ENCODE data around the gene KIF12. TPM values are rescaled to one million over a fixed set of nuclear protein-coding genes. Genes with fewer than 3 reads are reported as not detected.

Gene KIF12
- total and polyA plus RNA-seq, 2 of the 13 experiments (the other 11 are each of a cell fraction or from before 2014, with no cell fraction given) = 1.8 to 12.5 TPM

DNA sequence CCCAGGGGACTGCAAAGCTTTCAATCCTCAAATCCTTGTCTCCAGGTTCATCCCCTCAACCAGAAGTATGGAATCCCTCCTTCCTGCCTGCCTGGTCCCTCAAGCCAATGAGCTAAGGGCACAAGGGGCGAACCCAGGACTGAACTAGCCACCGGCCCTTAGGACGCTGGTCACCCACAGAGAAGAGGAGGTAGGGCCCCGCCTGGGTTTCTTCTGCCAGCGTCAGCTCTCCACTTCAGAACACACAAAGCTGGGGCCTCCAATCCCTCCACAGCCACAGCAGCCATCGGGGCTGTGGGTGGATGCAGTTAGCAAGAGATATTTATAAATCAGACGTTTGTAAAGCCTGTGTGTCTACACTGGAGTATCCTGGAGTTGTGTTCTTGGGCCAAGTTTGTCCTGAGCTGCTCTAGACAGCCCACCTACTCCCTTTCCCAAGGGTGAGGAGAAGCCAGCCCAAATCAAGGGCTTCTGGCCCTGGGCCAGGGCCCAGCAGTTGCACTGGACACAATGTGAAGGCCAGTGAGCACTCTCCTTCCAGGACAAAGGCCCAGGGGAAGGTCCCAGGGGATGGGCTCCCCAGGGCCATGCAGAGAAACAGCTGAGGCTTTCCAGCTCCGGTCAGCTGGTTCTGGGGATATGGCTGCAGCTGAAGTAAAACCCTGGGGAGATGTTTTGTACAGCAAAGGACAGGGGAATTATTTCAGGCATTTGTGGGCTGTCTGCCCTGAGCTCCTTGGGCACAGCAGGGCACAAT is 39.9 kb downstream of the KIF12 start (continued):
- TF ChIP-seq SALL1 (CRISPR knock-in tag; IDR thresholded peaks at IDR 0.05) (no peak), ZNF773 (CRISPR knock-in tag; IDR thresholded peaks at IDR 0.05; ENCODE audit: borderline replicate concordance) (no peak), ZNF788 (CRISPR knock-in tag; IDR thresholded peaks at IDR 0.05; ENCODE audit: borderline replicate concordance) (no peak), ZFP36L1 (CRISPR knock-in tag; IDR thresholded peaks at IDR 0.05) (peak; percentile 29; the same call in 1 of the 2 replicates), ZNF7 (CRISPR knock-in tag; IDR thresholded peaks at IDR 0.05) (no peak), FOXC1 (CRISPR knock-in tag; IDR thresholded peaks at IDR 0.05; ENCODE audit: borderline replicate concordance) (no peak), RBM22 (optimal IDR thresholded peaks at IDR 0.05; ENCODE audit: low read length) (peak; percentile 93), NR3C1 (CRISPR knock-in tag; IDR thresholded peaks at IDR 0.05) (no peak), ZNF264 (CRISPR knock-in tag; IDR thresholded peaks at IDR 0.05) (no peak), NR2F2 (IDR thresholded peaks at IDR 0.05; ENCODE audit: borderline replicate concordance, low read depth) (0 out of 2 replicates have a peak, but pooled peaks have one; percentile 51), KLF6 (CRISPR knock-in tag; IDR thresholded peaks at IDR 0.05) (no peak), ZNF160 (CRISPR knock-in tag; IDR thresholded peaks at IDR 0.05) (no peak), BHLHE40 (IDR thresholded peaks at IDR 0.05; ENCODE audit: low read length) (no peak), PITX1 (CRISPR knock-in tag; IDR thresholded peaks at IDR 0.05) (no peak), SRSF9 (IDR thresholded peaks at IDR 0.05; ENCODE audit: borderline replicate concordance, insufficient read depth, low read depth, low read length, poor library complexity, severe bottlenecking) (no peak), THRA (CRISPR knock-in tag; IDR thresholded peaks at IDR 0.05; ENCODE audit: borderline replicate concordance) (no peak), RELA (CRISPR knock-in tag; IDR thresholded peaks at IDR 0.05) (no peak)
- TF ChIP-seq, protein P1, sequence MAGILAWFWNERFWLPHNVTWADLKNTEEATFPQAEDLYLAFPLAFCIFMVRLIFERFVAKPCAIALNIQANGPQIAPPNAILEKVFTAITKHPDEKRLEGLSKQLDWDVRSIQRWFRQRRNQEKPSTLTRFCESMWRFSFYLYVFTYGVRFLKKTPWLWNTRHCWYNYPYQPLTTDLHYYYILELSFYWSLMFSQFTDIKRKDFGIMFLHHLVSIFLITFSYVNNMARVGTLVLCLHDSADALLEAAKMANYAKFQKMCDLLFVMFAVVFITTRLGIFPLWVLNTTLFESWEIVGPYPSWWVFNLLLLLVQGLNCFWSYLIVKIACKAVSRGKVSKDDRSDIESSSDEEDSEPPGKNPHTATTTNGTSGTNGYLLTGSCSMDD (CRISPR knock-in tag; IDR thresholded peaks at IDR 0.05) = no peak
- TF ChIP-seq, protein P2, sequence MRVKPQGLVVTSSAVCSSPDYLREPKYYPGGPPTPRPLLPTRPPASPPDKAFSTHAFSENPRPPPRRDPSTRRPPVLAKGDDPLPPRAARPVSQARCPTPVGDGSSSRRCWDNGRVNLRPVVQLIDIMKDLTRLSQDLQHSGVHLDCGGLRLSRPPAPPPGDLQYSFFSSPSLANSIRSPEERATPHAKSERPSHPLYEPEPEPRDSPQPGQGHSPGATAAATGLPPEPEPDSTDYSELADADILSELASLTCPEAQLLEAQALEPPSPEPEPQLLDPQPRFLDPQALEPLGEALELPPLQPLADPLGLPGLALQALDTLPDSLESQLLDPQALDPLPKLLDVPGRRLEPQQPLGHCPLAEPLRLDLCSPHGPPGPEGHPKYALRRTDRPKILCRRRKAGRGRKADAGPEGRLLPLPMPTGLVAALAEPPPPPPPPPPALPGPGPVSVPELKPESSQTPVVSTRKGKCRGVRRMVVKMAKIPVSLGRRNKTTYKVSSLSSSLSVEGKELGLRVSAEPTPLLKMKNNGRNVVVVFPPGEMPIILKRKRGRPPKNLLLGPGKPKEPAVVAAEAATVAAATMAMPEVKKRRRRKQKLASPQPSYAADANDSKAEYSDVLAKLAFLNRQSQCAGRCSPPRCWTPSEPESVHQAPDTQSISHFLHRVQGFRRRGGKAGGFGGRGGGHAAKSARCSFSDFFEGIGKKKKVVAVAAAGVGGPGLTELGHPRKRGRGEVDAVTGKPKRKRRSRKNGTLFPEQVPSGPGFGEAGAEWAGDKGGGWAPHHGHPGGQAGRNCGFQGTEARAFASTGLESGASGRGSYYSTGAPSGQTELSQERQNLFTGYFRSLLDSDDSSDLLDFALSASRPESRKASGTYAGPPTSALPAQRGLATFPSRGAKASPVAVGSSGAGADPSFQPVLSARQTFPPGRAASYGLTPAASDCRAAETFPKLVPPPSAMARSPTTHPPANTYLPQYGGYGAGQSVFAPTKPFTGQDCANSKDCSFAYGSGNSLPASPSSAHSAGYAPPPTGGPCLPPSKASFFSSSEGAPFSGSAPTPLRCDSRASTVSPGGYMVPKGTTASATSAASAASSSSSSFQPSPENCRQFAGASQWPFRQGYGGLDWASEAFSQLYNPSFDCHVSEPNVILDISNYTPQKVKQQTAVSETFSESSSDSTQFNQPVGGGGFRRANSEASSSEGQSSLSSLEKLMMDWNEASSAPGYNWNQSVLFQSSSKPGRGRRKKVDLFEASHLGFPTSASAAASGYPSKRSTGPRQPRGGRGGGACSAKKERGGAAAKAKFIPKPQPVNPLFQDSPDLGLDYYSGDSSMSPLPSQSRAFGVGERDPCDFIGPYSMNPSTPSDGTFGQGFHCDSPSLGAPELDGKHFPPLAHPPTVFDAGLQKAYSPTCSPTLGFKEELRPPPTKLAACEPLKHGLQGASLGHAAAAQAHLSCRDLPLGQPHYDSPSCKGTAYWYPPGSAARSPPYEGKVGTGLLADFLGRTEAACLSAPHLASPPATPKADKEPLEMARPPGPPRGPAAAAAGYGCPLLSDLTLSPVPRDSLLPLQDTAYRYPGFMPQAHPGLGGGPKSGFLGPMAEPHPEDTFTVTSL (CRISPR knock-in tag; IDR thresholded peaks at IDR 0.05; ENCODE audit: borderline replicate concordance) = no peak
- TF ChIP-seq, protein P3, sequence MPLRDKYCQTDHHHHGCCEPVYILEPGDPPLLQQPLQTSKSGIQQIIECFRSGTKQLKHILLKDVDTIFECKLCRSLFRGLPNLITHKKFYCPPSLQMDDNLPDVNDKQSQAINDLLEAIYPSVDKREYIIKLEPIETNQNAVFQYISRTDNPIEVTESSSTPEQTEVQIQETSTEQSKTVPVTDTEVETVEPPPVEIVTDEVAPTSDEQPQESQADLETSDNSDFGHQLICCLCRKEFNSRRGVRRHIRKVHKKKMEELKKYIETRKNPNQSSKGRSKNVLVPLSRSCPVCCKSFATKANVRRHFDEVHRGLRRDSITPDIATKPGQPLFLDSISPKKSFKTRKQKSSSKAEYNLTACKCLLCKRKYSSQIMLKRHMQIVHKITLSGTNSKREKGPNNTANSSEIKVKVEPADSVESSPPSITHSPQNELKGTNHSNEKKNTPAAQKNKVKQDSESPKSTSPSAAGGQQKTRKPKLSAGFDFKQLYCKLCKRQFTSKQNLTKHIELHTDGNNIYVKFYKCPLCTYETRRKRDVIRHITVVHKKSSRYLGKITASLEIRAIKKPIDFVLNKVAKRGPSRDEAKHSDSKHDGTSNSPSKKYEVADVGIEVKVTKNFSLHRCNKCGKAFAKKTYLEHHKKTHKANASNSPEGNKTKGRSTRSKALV (CRISPR knock-in tag; IDR thresholded peaks at IDR 0.05) = no peak
